A549 (cell line): ENCODE data around the gene MFN2. TPM values are rescaled to one million over a fixed set of nuclear protein-coding genes. Genes with fewer than 3 reads are reported as not detected.

ENCODE experiments used
- ATAC-seq, 2 experiments: fragments of 200-7000 bp in 1 of 2; fragments of >200 bp in 1 of 2; cut with Nextera tagmentation in 1 of 2; cut with Tn5 transposase in 1 of 2; 3 replicates each; pipeline versions ENCODE4 v1.8.0 to v1.9.1; 2018 to 2020; ENCODE audit warnings: mild to moderate bottlenecking in 1 of 2, moderate library complexity in 1 of 2
- CTCF ChIA-PET: fragments of 300-600 bp; sonication (Branson Sonifier 250); formaldehyde crosslinking; extraction: SDS; loops from one replicate; lab custom pipeline; 2021; ENCODE audit warnings: antibody characterized with exemption, inconsistent platforms; lab: Yijun Ruan, JAX
- POLR2A ChIA-PET: fragments of 350-600 bp; formaldehyde crosslinking; extraction: SDS; loops from one replicate; lab custom pipeline; 2021; ENCODE audit warnings: antibody characterized with exemption, inconsistent platforms; lab: Yijun Ruan, JAX
- DNase-seq, 2 experiments: peaks; one replicate each; pipeline versions ENCODE4 v3.0.0 to v3.0.0-alpha.2; 2011 to 2016; ENCODE audit warnings: low read depth in 1 of 2, low spot score in 1 of 2
- FAIRE-seq: peaks from 2 replicates; lab custom pipeline; 2011; peaks lifted over from hg19 to GRCh38; lab: Jason Lieb, UNC
- H3K27ac ChIP-seq, 2 experiments: fragments of >200 bp; sonication (Bioruptor Twin); formaldehyde crosslinking; 3 replicates each; pipeline ENCODE4 v1.5.1; 2016 to 2017
- H3K4me1 ChIP-seq: fragments of >200 bp; sonication (Bioruptor Twin); formaldehyde crosslinking; 3 replicates; pipeline ENCODE4 v1.6.1; 2016
- H3K4me2 ChIP-seq: fragments of >200 bp; sonication (Bioruptor Twin); formaldehyde crosslinking; 3 replicates; pipeline ENCODE4 v1.6.1; 2016
- H3K4me3 ChIP-seq: fragments of >200 bp; sonication (Bioruptor Twin); formaldehyde crosslinking; 3 replicates; pipeline ENCODE4 v1.5.1; 2016
- H3K9me3 ChIP-seq: fragments of >200 bp; sonication (Bioruptor Twin); formaldehyde crosslinking; 3 replicates; pipeline ENCODE4 v1.6.1; 2016
- CHD4 ChIP-seq: fragments of 200-600 bp; sonication (generic); IDR thresholded peaks from 2 replicates; pipeline ENCODE4 v1.6.1; 2016; ENCODE audit warnings: antibody characterized with exemption, mild to moderate bottlenecking, borderline replicate concordance
- CTCF ChIP-seq: fragments of >200 bp; sonication (Bioruptor Twin); formaldehyde crosslinking; IDR thresholded peaks from 3 replicates; pipeline ENCODE4 v1.5.1; 2016
- HES2 ChIP-seq: fragments of >200 bp; sonication (Bioruptor Twin); formaldehyde crosslinking; IDR thresholded peaks from 2 replicates; pipeline ENCODE4 v1.6.1; 2016
- HOXA7 ChIP-seq: fragments of 250-450 bp; sonication (Bioruptor Pico); IDR thresholded peaks from 2 replicates; pipeline ENCODE4 v1.5.0; 2020; ENCODE audit warnings: mild to moderate bottlenecking, moderate library complexity
- HOXB13 ChIP-seq: fragments of 250-450 bp; sonication (Bioruptor Pico); IDR thresholded peaks from 2 replicates; pipeline ENCODE4 v1.5.0; 2020; ENCODE audit warnings: low read depth, mild to moderate bottlenecking, moderate library complexity
- HOXB5 ChIP-seq: fragments of 250-450 bp; sonication (Bioruptor Pico); IDR thresholded peaks from 2 replicates; pipeline ENCODE4 v1.5.0; 2020; ENCODE audit warnings: mild to moderate bottlenecking, moderate library complexity
- KDM5A ChIP-seq: fragments of 200-600 bp; sonication (generic); IDR thresholded peaks from 2 replicates; pipeline ENCODE4 v1.6.1; 2016; ENCODE audit warnings: antibody characterized with exemption, mild to moderate bottlenecking
- MAX ChIP-seq: IDR thresholded peaks from 2 replicates; pipeline ENCODE4 v1.6.1; 2012
- NFE2L2 ChIP-seq: fragments of 150-350 bp; conservative IDR thresholded peaks from 2 replicates; pipeline ENCODE4 v1.6.1; 2014; ENCODE audit warnings: low read length
- RAD21 ChIP-seq, 2 experiments: fragments of >200 bp in 1 of 2; sonication (Bioruptor Twin) in 1 of 2; formaldehyde crosslinking in 1 of 2; IDR thresholded peaks in 1 of 2; conservative IDR thresholded peaks in 1 of 2; 2 replicates in 1 of 2; 3 replicates in 1 of 2; pipeline ENCODE4 v1.6.1; 2012 to 2018; ENCODE audit warnings: inconsistent platforms in 1 of 2
- RARB ChIP-seq: fragments of 250-450 bp; sonication (Bioruptor Pico); IDR thresholded peaks from 2 replicates; pipeline ENCODE4 v1.8.0; 2021; ENCODE audit warnings: mild to moderate bottlenecking, moderate library complexity
- ZNF302 ChIP-seq: fragments of 250-450 bp; sonication (Bioruptor Pico); IDR thresholded peaks from 2 replicates; pipeline ENCODE4 v1.9.0; 2021; ENCODE audit warnings: inconsistent platforms, mild to moderate bottlenecking, moderate library complexity
- WGBS: methylation state at CpG from one replicate; pipeline ENCODE4 v1.1.6; 2017; ENCODE audit errors: missing lambda C conversion rate; 5-methylcytosine and 5-hydroxymethylcytosine counted together
- polyA plus RNA-seq, 4 experiments: library from polyadenylated mRNA; depleted of rRNA in 3 of 4; stranded (reverse); fragments of >200 nt; fragmentation: RNase III in 1 of 4; extraction: RNeasy Plus Mini Kit Qiagen cat#74134 plus additional on column Dnase treatment in 1 of 4; gene quantifications; 2 replicates in 3 of 4; 3 replicates in 1 of 4; pipeline ENCODE4 v1.2.3, GENCODE V29; 2011 to 2017
- TF ChIP-seq, protein P1 (sequence below): fragments of 200-600 bp; sonication (generic); IDR thresholded peaks from 2 replicates; pipeline ENCODE4 v1.6.1; 2016; ENCODE audit warnings: antibody characterized with exemption, mild to moderate bottlenecking, moderate library complexity
- TF ChIP-seq, protein P2 (sequence below): fragments of 150-350 bp; IDR thresholded peaks from 2 replicates; pipeline ENCODE4 v1.6.1; 2014; ENCODE audit warnings: low read depth, mild to moderate bottlenecking, low read length
- TF ChIP-seq, protein P3 (sequence below): fragments of 250-450 bp; sonication (Bioruptor Pico); IDR thresholded peaks from 2 replicates; pipeline ENCODE4 v1.5.0; 2021; ENCODE audit warnings: mild to moderate bottlenecking, moderate library complexity, borderline replicate concordance

Gene MFN2
- polyA plus RNA-seq, 2 of the 4 experiments (the other 2 are of a cell fraction): 34.7 to 36.8 TPM

DNA sequence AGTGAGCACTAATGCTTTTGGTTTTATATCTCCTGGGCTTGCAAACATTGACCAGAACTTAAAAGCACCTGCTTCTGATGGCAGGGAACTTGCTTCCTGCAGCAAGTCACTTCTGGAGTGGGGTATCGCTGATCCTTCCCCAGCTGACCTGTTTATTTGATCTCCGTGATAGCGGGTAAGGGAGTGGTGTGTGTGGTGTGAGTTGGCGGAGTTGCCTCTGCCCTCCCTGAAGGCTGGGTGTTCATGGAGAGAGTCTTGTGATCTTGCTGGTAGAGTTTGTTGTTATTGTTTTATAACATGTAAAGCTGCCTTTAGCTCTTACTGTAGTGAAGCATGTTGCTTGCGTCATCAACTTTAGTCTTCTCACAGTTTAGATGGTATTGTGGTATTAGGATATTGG lies 3.9 kb downstream of the MFN2 start (continued):
- TF ChIP-seq, protein P1, sequence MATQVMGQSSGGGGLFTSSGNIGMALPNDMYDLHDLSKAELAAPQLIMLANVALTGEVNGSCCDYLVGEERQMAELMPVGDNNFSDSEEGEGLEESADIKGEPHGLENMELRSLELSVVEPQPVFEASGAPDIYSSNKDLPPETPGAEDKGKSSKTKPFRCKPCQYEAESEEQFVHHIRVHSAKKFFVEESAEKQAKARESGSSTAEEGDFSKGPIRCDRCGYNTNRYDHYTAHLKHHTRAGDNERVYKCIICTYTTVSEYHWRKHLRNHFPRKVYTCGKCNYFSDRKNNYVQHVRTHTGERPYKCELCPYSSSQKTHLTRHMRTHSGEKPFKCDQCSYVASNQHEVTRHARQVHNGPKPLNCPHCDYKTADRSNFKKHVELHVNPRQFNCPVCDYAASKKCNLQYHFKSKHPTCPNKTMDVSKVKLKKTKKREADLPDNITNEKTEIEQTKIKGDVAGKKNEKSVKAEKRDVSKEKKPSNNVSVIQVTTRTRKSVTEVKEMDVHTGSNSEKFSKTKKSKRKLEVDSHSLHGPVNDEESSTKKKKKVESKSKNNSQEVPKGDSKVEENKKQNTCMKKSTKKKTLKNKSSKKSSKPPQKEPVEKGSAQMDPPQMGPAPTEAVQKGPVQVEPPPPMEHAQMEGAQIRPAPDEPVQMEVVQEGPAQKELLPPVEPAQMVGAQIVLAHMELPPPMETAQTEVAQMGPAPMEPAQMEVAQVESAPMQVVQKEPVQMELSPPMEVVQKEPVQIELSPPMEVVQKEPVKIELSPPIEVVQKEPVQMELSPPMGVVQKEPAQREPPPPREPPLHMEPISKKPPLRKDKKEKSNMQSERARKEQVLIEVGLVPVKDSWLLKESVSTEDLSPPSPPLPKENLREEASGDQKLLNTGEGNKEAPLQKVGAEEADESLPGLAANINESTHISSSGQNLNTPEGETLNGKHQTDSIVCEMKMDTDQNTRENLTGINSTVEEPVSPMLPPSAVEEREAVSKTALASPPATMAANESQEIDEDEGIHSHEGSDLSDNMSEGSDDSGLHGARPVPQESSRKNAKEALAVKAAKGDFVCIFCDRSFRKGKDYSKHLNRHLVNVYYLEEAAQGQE: no peak
- no peak for TF ChIP-seq HOXA7

- TF ChIP-seq RARB (CRISPR knock-in tag) (no peak), HES2 (no peak), HOXB13 (CRISPR knock-in tag) (no peak), MAX (no peak)
- TF ChIP-seq, protein P1: no peak
- H3K4me2 ChIP-seq: no peak overlapping the region
- ATAC-seq: no peak
- no peak overlapping the region for H3K4me3 ChIP-seq
- no peak overlapping the region for H3K27ac ChIP-seq
- H3K4me1 ChIP-seq: peaks cover 16% of the 10 kb centered on the region
- ChIA-PET POLR2A (no interaction called here), CTCF (interaction anchor here (1.2 kb wide), 1 partner anchor 13 kb away, joined by 3 read pairs; no protein-coding TSS in a partner anchor)
- no peak for DNase-seq
- WGBS: 96% methylated on average over 6 of the region's 6 CpGs
- H3K9me3 ChIP-seq: no peaks in the 10 kb centered on the region
- FAIRE-seq: no peak
Observed at GRCh38 chr1:11984576-11984975, 4.3 kb downstream of the MFN2 start.

GRCh38 chr1:11985171-11985570 lies 4.9 kb downstream of the MFN2 start:
- ChIA-PET POLR2A (no interaction called here), CTCF (interaction anchor here (0.5 to 1.7 kb wide), 2 partner anchors 25 to 58 kb away, joined by 3 read pairs; no protein-coding TSS in a partner anchor)
- H3K4me1 ChIP-seq: peaks cover 14% of the 10 kb centered on the region
- no peak overlapping the region for H3K4me2 ChIP-seq
- H3K4me3 ChIP-seq: no peak overlapping the region
- DNase-seq: no peak
- no peaks in the 10 kb centered on the region for H3K9me3 ChIP-seq
- FAIRE-seq: no peak
- TF ChIP-seq, protein P2, sequence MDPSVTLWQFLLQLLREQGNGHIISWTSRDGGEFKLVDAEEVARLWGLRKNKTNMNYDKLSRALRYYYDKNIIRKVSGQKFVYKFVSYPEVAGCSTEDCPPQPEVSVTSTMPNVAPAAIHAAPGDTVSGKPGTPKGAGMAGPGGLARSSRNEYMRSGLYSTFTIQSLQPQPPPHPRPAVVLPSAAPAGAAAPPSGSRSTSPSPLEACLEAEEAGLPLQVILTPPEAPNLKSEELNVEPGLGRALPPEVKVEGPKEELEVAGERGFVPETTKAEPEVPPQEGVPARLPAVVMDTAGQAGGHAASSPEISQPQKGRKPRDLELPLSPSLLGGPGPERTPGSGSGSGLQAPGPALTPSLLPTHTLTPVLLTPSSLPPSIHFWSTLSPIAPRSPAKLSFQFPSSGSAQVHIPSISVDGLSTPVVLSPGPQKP: no peak
- TF ChIP-seq ZNF302 (CRISPR knock-in tag) (no peak), HOXB5 (CRISPR knock-in tag) (no peak), NFE2L2 (no peak), RAD21 (conservative IDR thresholded peaks at IDR 0.05 in 1 of 2, IDR thresholded peaks at IDR 0.05 in 1 of 2) (no peak), HOXB13 (CRISPR knock-in tag) (no peak), CTCF (no peak), KDM5A (no peak), CHD4 (no peak)
- TF ChIP-seq, protein P3, sequence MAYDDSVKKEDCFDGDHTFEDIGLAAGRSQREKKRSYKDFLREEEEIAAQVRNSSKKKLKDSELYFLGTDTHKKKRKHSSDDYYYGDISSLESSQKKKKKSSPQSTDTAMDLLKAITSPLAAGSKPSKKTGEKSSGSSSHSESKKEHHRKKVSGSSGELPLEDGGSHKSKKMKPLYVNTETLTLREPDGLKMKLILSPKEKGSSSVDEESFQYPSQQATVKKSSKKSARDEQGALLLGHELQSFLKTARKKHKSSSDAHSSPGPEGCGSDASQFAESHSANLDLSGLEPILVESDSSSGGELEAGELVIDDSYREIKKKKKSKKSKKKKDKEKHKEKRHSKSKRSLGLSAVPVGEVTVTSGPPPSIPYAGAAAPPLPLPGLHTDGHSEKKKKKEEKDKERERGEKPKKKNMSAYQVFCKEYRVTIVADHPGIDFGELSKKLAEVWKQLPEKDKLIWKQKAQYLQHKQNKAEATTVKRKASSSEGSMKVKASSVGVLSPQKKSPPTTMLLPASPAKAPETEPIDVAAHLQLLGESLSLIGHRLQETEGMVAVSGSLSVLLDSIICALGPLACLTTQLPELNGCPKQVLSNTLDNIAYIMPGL (CRISPR knock-in tag): no peak
- H3K27ac ChIP-seq: no peak overlapping the region
- 58% methylated on average over 3 of the region's 3 CpGs for WGBS
- no peak for ATAC-seq
